HG02938 (cell line): ENCODE results near the gene ARAP3.
"Not testable (repeated sequence)": the region's sequence is repeated elsewhere in the genome, so short reads cannot be mapped to it uniquely, and the experiment has no call there.

Source experiments
- ATAC-seq: cut with Tn5 transposase; IDR thresholded peaks from one replicate; pipeline ENCODE4 v1.9.1; 2021; ENCODE audit warnings: mild to moderate bottlenecking, moderate library complexity; ENCODE audit not compliant: unreplicated experiment

ARAP3 gene

GRCh38 chr5:141681695-141682641 lies at the start of gene ARAP3:
Gene ARAP3 (minus strand): TSS chr5:141682230. CDS start chr5:141680486, 1,744 bp downstream.
- ATAC-seq, result no peak

GRCh38 chr5:141729387-141730006 lies 47.5 kb upstream of the ARAP3 start:
- ATAC-seq, result no peak

- no peak for ATAC-seq
These were observed 43.9 kb upstream of the ARAP3 start for GRCh38 chr5:141725891-141726290.

GRCh38 chr5:141725174-141725573 lies 43.1 kb upstream of the ARAP3 start:
- ATAC-seq, result not testable (repeated sequence)

GRCh38 chr5:141722266-141722665 lies 40.2 kb upstream of the ARAP3 start:
- ATAC-seq, result no peak

GRCh38 chr5:141717043-141717442 lies 35.0 kb upstream of the ARAP3 start:
- ATAC-seq, result no peak

- ATAC-seq, result no peak
These were observed 34.4 kb upstream of the ARAP3 start for GRCh38 chr5:141716468-141716867.

- no peak for ATAC-seq
These were observed 34.0 kb upstream of the ARAP3 start for GRCh38 chr5:141716009-141716408.

- ATAC-seq, result no peak
These were observed 33.4 kb upstream of the ARAP3 start for GRCh38 chr5:141715346-141715905.

GRCh38 chr5:141714542-141715310 lies 32.7 kb upstream of the ARAP3 start:
- ATAC-seq, result no peak

- ATAC-seq, result no peak
These were observed 31.7 kb upstream of the ARAP3 start for GRCh38 chr5:141713616-141714309.

- no peak for ATAC-seq
These were observed 29.7 kb upstream of the ARAP3 start for GRCh38 chr5:141711687-141712086.

- no peak for ATAC-seq
These were observed 27.8 kb upstream of the ARAP3 start for GRCh38 chr5:141709699-141710267.

- no peak for ATAC-seq
These were observed 26.0 kb upstream of the ARAP3 start for GRCh38 chr5:141708016-141708415.

- ATAC-seq, result no peak
These were observed 25.5 kb upstream of the ARAP3 start for GRCh38 chr5:141707510-141707909.

GRCh38 chr5:141706121-141706520 lies 24.1 kb upstream of the ARAP3 start:
- ATAC-seq, result no peak

GRCh38 chr5:141705469-141705868 lies 23.4 kb upstream of the ARAP3 start:
- no peak for ATAC-seq

GRCh38 chr5:141704782-141705297 lies 22.8 kb upstream of the ARAP3 start:
- ATAC-seq, result no peak

GRCh38 chr5:141703133-141703561 lies 21.1 kb upstream of the ARAP3 start:
- no peak for ATAC-seq
